H1 (cell line): ENCODE data around the gene UXT. TPM values are rescaled to one million over a fixed set of nuclear protein-coding genes. Genes with fewer than 3 reads are reported as not detected.
A peak's percentile ranks its signal among the peaks of the same experiment; 100 is the strongest.

Source experiments
- CTCF ChIA-PET: fragments of 300-600 bp; sonication (Branson Sonifier 250); formaldehyde crosslinking; loops from one replicate; lab custom pipeline; 2021; ENCODE audit not compliant: partially characterized antibody; lab: Charles Lee
- POLR2A ChIA-PET: fragments of 300-600 bp; sonication (Branson Sonifier 250); formaldehyde crosslinking; loops from one replicate; lab custom pipeline; 2021; ENCODE audit warnings: inconsistent platforms; ENCODE audit not compliant: partially characterized antibody; lab: Charles Lee
- DNase-seq, 2 experiments: peaks; one replicate each; pipeline versions ENCODE4 v3.0.0 to v3.0.0-alpha.2; 2010 to 2022; ENCODE audit warnings: low spot score in 2 of 2, low read depth in 1 of 2, mixed read lengths in 1 of 2
- FAIRE-seq: peaks from 2 replicates; lab custom pipeline; 2011; peaks lifted over from hg19 to GRCh38; lab: Jason Lieb, UNC
- H2AFZ ChIP-seq: 2 replicates; pipeline ENCODE4 v1.8.1; 2012; ENCODE audit warnings: low read length, inconsistent platforms
- H2AK5ac ChIP-seq: 2 replicates; pipeline ENCODE4 v1.6.1; 2013; ENCODE audit warnings: low read depth, low read length
- H2BK120ac ChIP-seq: replicated peaks from 2 replicates; pipeline ENCODE3; 2013; ENCODE audit warnings: low read depth, low read length, inconsistent platforms
- H2BK12ac ChIP-seq: 2 replicates; pipeline ENCODE4 v1.6.1; 2013; ENCODE audit warnings: low read depth, low read length
- H2BK15ac ChIP-seq: 2 replicates; pipeline ENCODE4 v1.6.1; 2013; ENCODE audit warnings: low read length
- H2BK20ac ChIP-seq: 2 replicates; pipeline ENCODE4 v1.6.1; 2013; ENCODE audit warnings: low read length
- H2BK5ac ChIP-seq: 2 replicates; pipeline ENCODE4 v1.6.1; 2013; ENCODE audit warnings: low read depth, low read length
- H3K14ac ChIP-seq: 2 replicates; pipeline ENCODE4 v1.6.1; 2013; ENCODE audit warnings: inconsistent platforms; ENCODE audit not compliant: insufficient read length
- H3K18ac ChIP-seq: 2 replicates; pipeline ENCODE4 v1.6.1; 2013; ENCODE audit warnings: low read length; ENCODE audit errors: extremely low read depth
- H3K23ac ChIP-seq: 2 replicates; pipeline ENCODE4 v1.6.1; 2013; ENCODE audit warnings: inconsistent platforms; ENCODE audit not compliant: insufficient read length
- H3K23me2 ChIP-seq: 2 replicates; pipeline ENCODE4 v1.6.1; 2013; ENCODE audit warnings: low read depth, low read length
- H3K27ac ChIP-seq: 2 replicates; pipeline ENCODE4 v1.6.1; 2011; ENCODE audit warnings: low read depth, low read length, inconsistent platforms
- H3K27me3 ChIP-seq, 4 experiments: replicated peaks in 1 of 4; 1 replicate in 1 of 4; 2 replicates in 3 of 4; pipeline versions ENCODE4 v1.6.1 to v1.8.1; 2011 to 2013; ENCODE audit warnings: low read length in 3 of 4, mild to moderate bottlenecking in 3 of 4, inconsistent platforms in 2 of 4, mixed read lengths in 2 of 4, moderate library complexity in 1 of 4; ENCODE audit not compliant: control insufficient read depth in 3 of 4, insufficient read depth in 3 of 4; ENCODE audit errors: extremely low read depth in 1 of 4
- H3K36me3 ChIP-seq, 4 experiments: 2 replicates each; pipeline versions ENCODE4 v1.6.1 to v1.8.1; 2011 to 2013; ENCODE audit warnings: mild to moderate bottlenecking in 4 of 4, low read length in 3 of 4, moderate library complexity in 2 of 4, control low read depth in 1 of 4, inconsistent platforms in 1 of 4; ENCODE audit not compliant: insufficient read depth in 4 of 4, control insufficient read depth in 2 of 4
- H3K4ac ChIP-seq: replicated peaks from 2 replicates; pipeline ENCODE3; 2013; ENCODE audit warnings: low read length, low read depth, mixed read lengths, inconsistent platforms; ENCODE audit not compliant: insufficient read length
- H3K4me1 ChIP-seq, 4 experiments: replicated peaks in 1 of 4; 1 replicate in 1 of 4; 2 replicates in 3 of 4; pipeline versions ENCODE4 v1.6.1 to v1.8.1; 2011 to 2013; ENCODE audit warnings: low read length in 3 of 4, inconsistent platforms in 2 of 4, mixed read lengths in 1 of 4; ENCODE audit not compliant: insufficient read depth in 4 of 4, control insufficient read depth in 3 of 4
- H3K4me2 ChIP-seq, 2 experiments: 2 replicates each; pipeline versions ENCODE4 v1.6.1 to v1.8.1; 2011 to 2013; ENCODE audit warnings: low read depth in 2 of 2, low read length in 2 of 2, control low read depth in 1 of 2, inconsistent platforms in 1 of 2, mild to moderate bottlenecking in 1 of 2; ENCODE audit not compliant: insufficient read depth in 1 of 2
- H3K4me3 ChIP-seq, 4 experiments: fragments of 200-600, 300-600 bp in 1 of 4; sonication (generic), shearing (Covaris generic), sonication (Bioruptor Twin) in 1 of 4; 2 replicates each; pipeline versions ENCODE4 v1.5.1 to v1.8.1; 2011 to 2016; ENCODE audit warnings: low read length in 4 of 4, low read depth in 3 of 4, control low read depth in 2 of 4, inconsistent platforms in 2 of 4, mild to moderate bottlenecking in 2 of 4, mixed read lengths in 1 of 4, moderate library complexity in 1 of 4; ENCODE audit not compliant: insufficient read depth in 2 of 4; ENCODE audit errors: extremely low read depth in 1 of 4
- H3K56ac ChIP-seq: replicated peaks from 2 replicates; pipeline ENCODE3; 2013; ENCODE audit warnings: low read depth, mild to moderate bottlenecking, mixed read lengths, low read length, inconsistent platforms; ENCODE audit not compliant: insufficient read length
- H3K79me1 ChIP-seq: 2 replicates; pipeline ENCODE4 v1.6.1; 2013; ENCODE audit warnings: low read depth, low read length, control low read depth
- H3K79me2 ChIP-seq, 2 experiments: 2 replicates each; pipeline versions ENCODE4 v1.6.1 to v1.8.1; 2012 to 2013; ENCODE audit warnings: low read length in 2 of 2, mild to moderate bottlenecking in 2 of 2, inconsistent platforms in 1 of 2; ENCODE audit not compliant: insufficient read depth in 2 of 2, control insufficient read depth in 1 of 2
- H3K9ac ChIP-seq, 4 experiments: replicated peaks in 1 of 4; 1 replicate in 1 of 4; 2 replicates in 3 of 4; pipeline versions ENCODE4 v1.6.1 to v1.8.1; 2011 to 2013; ENCODE audit warnings: low read depth in 3 of 4, low read length in 3 of 4, control low read depth in 2 of 4, mild to moderate bottlenecking in 2 of 4, moderate library complexity in 2 of 4, inconsistent platforms in 1 of 4; ENCODE audit errors: extremely low read depth in 1 of 4
- H3K9me3 ChIP-seq, 2 experiments: 2 replicates each; pipeline versions ENCODE4 v1.6.1 to v1.8.1; 2012 to 2013; ENCODE audit warnings: mild to moderate bottlenecking in 2 of 2, moderate library complexity in 2 of 2, control low read depth in 1 of 2, inconsistent platforms in 1 of 2, low read depth in 1 of 2, low read length in 1 of 2, mixed read lengths in 1 of 2; ENCODE audit not compliant: insufficient read depth in 2 of 2
- H4K20me1 ChIP-seq, 2 experiments: replicated peaks in 1 of 2; 2 replicates each; pipeline versions ENCODE3 to v1.8.1; 2011 to 2013; ENCODE audit warnings: inconsistent platforms in 2 of 2, low read length in 2 of 2, mild to moderate bottlenecking in 1 of 2; ENCODE audit not compliant: insufficient read depth in 2 of 2, control insufficient read depth in 1 of 2
- H4K5ac ChIP-seq: 2 replicates; pipeline ENCODE4 v1.6.1; 2013; ENCODE audit warnings: low read length, low read depth, mixed read lengths, inconsistent platforms; ENCODE audit not compliant: insufficient read length
- H4K8ac ChIP-seq: 2 replicates; pipeline ENCODE4 v1.8.0; 2013; ENCODE audit warnings: mild to moderate bottlenecking, moderate library complexity, low read length, inconsistent platforms; ENCODE audit not compliant: insufficient read depth; ENCODE audit errors: extremely low read depth
- H4K91ac ChIP-seq: replicated peaks from 2 replicates; pipeline ENCODE3; 2013; ENCODE audit warnings: low read length, mixed read lengths, inconsistent platforms; ENCODE audit not compliant: insufficient read length
- CHD1 ChIP-seq: IDR thresholded peaks from 2 replicates; pipeline ENCODE4 v1.6.1; 2012; ENCODE audit warnings: low read depth, low read length, improper control_type of control experiment
- EZH2 ChIP-seq: fragments of 200-600 bp; sonication (generic); IDR thresholded peaks from 2 replicates; pipeline ENCODE4 v1.7.1; 2012; ENCODE audit warnings: low read depth, mild to moderate bottlenecking, moderate library complexity, low read length, inconsistent platforms; ENCODE audit not compliant: severe bottlenecking
- KDM4A ChIP-seq: IDR thresholded peaks from one replicate; pipeline ENCODE4 v1.7.1; 2012; ENCODE audit warnings: low read depth, mild to moderate bottlenecking, moderate library complexity, low read length, inconsistent platforms; ENCODE audit not compliant: severe bottlenecking
- NRF1 ChIP-seq: IDR thresholded peaks from 2 replicates; pipeline ENCODE4 v1.6.1; 2011; ENCODE audit warnings: mild to moderate bottlenecking, low read depth, low read length, improper control_type of control experiment
- POLR2A ChIP-seq, 2 experiments: IDR thresholded peaks; 1 replicate in 1 of 2; 2 replicates in 1 of 2; pipeline ENCODE4 v1.6.1; 2011; ENCODE audit warnings: low read depth in 2 of 2, low read length in 2 of 2, mild to moderate bottlenecking in 2 of 2; ENCODE audit errors: control extremely low read depth in 1 of 2
- SIRT6 ChIP-seq: IDR thresholded peaks from one replicate; pipeline ENCODE4 v1.7.1; 2012; ENCODE audit warnings: low read length, inconsistent platforms
- ZNF274 ChIP-seq: IDR thresholded peaks from 2 replicates; pipeline ENCODE4 v1.7.0; 2012; ENCODE audit warnings: low read length, borderline replicate concordance; ENCODE audit errors: extremely low read depth
- WGBS, 2 experiments: shearing (Covaris generic) in 1 of 2; methylation state at CpG; one replicate each; pipeline versions ENCODE4 v1.1.6 to v1.1.7; 2013 to 2015; ENCODE audit warnings: low lambda C conversion rate in 2 of 2, mixed read lengths in 2 of 2, inconsistent platforms in 1 of 2, low coverage in 1 of 2, missing lambda C conversion rate in 1 of 2; ENCODE audit not compliant: insufficient replicate concordance in 2 of 2, insufficient coverage in 1 of 2, insufficient read length in 1 of 2; ENCODE audit errors: extremely low coverage in 1 of 2, missing lambda C conversion rate in 1 of 2; 5-methylcytosine and 5-hydroxymethylcytosine counted together
- polyA plus RNA-seq, 7 experiments: library from polyadenylated mRNA; depleted of rRNA in 3 of 7; stranded (reverse) in 5 of 7; unstranded in 2 of 7; fragments of >200 nt in 5 of 7; fragments of 200-250 nt in 2 of 7; gene quantifications; 1 replicate in 5 of 7; 2 replicates in 1 of 7; 4 replicates in 1 of 7; pipeline versions ENCODE4 v1.2.1 to v1.2.3, GENCODE V29; 2011 to 2013; ENCODE audit warnings: missing spikeins in 2 of 7, mixed read lengths in 2 of 7
- total RNA-seq: library from RNA; stranded (reverse); fragmentation: NEBNext Ultra II Directional; extraction: Animal tissue kit (Norgen Biotek cat#: 25700); gene quantifications from 2 replicates; pipeline ENCODE4 v1.2.1, GENCODE V29; 2021

The UXT gene
- total and polyA plus RNA-seq, 2 of the 8 experiments (the other 6 are each of a cell fraction or from before 2014, with no cell fraction given): 69.4 to 116 TPM

- Histone ChIP-seq H3K79me2 (no peaks in the 10 kb centered on the region), H3K18ac (no peak overlapping the region), H2BK20ac (no peak overlapping the region), H3K79me1 (no peaks in the 10 kb centered on the region), H4K91ac (no peak overlapping the region), H4K20me1 (peaks cover 0 to 1% of the 10 kb centered on the region in 2 experiments), H4K5ac (no peak overlapping the region), H3K9me3 (no peaks in the 10 kb centered on the region), H2BK15ac (no peak overlapping the region), H2BK12ac (no peak overlapping the region), H2AFZ (no peak overlapping the region), H2AK5ac (no peak overlapping the region), H3K27me3 (no peaks in the 10 kb centered on the region), H4K8ac (no peak overlapping the region), H3K36me3 (no peaks in the 10 kb centered on the region), H3K4ac (no peak overlapping the region), H3K23me2 (no peaks in the 10 kb centered on the region; the same call in 1 of the 2 replicates), H3K4me2 (peak overlapping the region; percentile 18 to 70), H3K14ac (no peak overlapping the region), H2BK120ac (no peak overlapping the region), H3K27ac (no peak overlapping the region), H3K23ac (no peak overlapping the region), H3K4me1 (peaks cover under 1 to 7% (median 4%) of the 10 kb centered on the region in 4 experiments), H3K9ac (no peak overlapping the region), H3K56ac (no peak overlapping the region), H3K4me3 (peak overlapping the region; percentile 23 to 60 (median 34); a peak in 6 of 8 replicates), H2BK5ac (no peak overlapping the region)
- FAIRE-seq (no peak), DNase-seq (no peak)
- WGBS, 2 experiments: 82% methylated on average over 7 of the region's 32 CpGs; no CpG with 5 or more reads in 1 of the 2 experiments
- CTCF ChIA-PET: interaction anchor here (0.9 to 1.9 kb wide), 3 partner anchors 10 to 79 kb away, joined by 3 to 5 read pairs (median 4); no protein-coding TSS in a partner anchor
- no peak for TF ChIP-seq SIRT6
- no peak for TF ChIP-seq EZH2
- TF ChIP-seq CHD1: no peak
- TF ChIP-seq KDM4A: no peak
- TF ChIP-seq NRF1: no peak
- no peak for TF ChIP-seq POLR2A (IDR thresholded peaks at IDR 0.05; ENCODE audit: control extremely low read depth in 1 of 2, low read depth in 2 of 2, low read length in 2 of 2)
- no peak for TF ChIP-seq ZNF274
- POLR2A ChIA-PET: interaction anchor here (0.9 to 2.7 kb wide), 4 partner anchors 28 to 45 kb away, joined by 3 to 11 read pairs (median 3); partner anchors contain the start of gene TIMP1
Observed at GRCh38 chrX:47618923-47619485, 40.0 kb downstream of the UXT start.
